Colon (tissue), 2 donors: Measurements from ENCODE around the gene MGAT5.

Experiments
- FAIRE-seq: peaks from 2 replicates; lab custom pipeline; 2012; peaks lifted over from hg19 to GRCh38; lab: Jason Lieb, UNC
- donor health status: control.
- donor health status: control.

MGAT5 gene

GRCh38 chr2:134425724-134426496 is 172.0 kb downstream of the MGAT5 start:
- FAIRE-seq: no peak

- FAIRE-seq: no peak
Observed at GRCh38 chr2:134426721-134427120, 172.8 kb downstream of the MGAT5 start.

- no peak for FAIRE-seq
Observed at GRCh38 chr2:134429886-134430285, 176.0 kb downstream of the MGAT5 start.

GRCh38 chr2:134431838-134432434 is 178.1 kb downstream of the MGAT5 start:
- FAIRE-seq: no peak

GRCh38 chr2:134432435-134432883 is 178.6 kb downstream of the MGAT5 start:
- no peak for FAIRE-seq

- FAIRE-seq: no peak
Observed at GRCh38 chr2:134433469-134433868, 179.6 kb downstream of the MGAT5 start.

GRCh38 chr2:134433979-134434378 is 180.1 kb downstream of the MGAT5 start:
- FAIRE-seq: no peak

GRCh38 chr2:134435505-134435904 is 181.6 kb downstream of the MGAT5 start:
- no peak for FAIRE-seq

GRCh38 chr2:134435936-134436335 is 182.1 kb downstream of the MGAT5 start:
- no peak for FAIRE-seq

- no peak for FAIRE-seq
Observed at GRCh38 chr2:134436706-134437105, 182.8 kb downstream of the MGAT5 start.

- FAIRE-seq: no peak
Observed at GRCh38 chr2:134438371-134438770, 184.5 kb downstream of the MGAT5 start.

GRCh38 chr2:134440336-134440909 is 186.6 kb downstream of the MGAT5 start:
- FAIRE-seq: no peak

GRCh38 chr2:134441153-134441863 is 187.4 kb downstream of the MGAT5 start:
- FAIRE-seq: no peak

- no peak for FAIRE-seq
Observed at GRCh38 chr2:134443814-134444480, 190.1 kb downstream of the MGAT5 start.

GRCh38 chr2:134445116-134445515 is 191.2 kb downstream of the MGAT5 start:
- FAIRE-seq: no peak

- no peak for FAIRE-seq
Observed at GRCh38 chr2:134445985-134446382, 192.1 kb downstream of the MGAT5 start.

GRCh38 chr2:134446383-134447017 is 192.6 kb downstream of the MGAT5 start:
- no peak for FAIRE-seq

GRCh38 chr2:134447669-134448068 is 193.8 kb downstream of the MGAT5 start:
- FAIRE-seq: no peak

GRCh38 chr2:134448650-134449049 is 194.8 kb downstream of the MGAT5 start:
- no peak for FAIRE-seq

GRCh38 chr2:134449157-134449556 is 195.3 kb downstream of the MGAT5 start:
- no peak for FAIRE-seq

GRCh38 chr2:134449751-134450513 is 196.1 kb downstream of the MGAT5 start:
- no peak for FAIRE-seq
